BE2C (cell line): Measurements from ENCODE around the gene STS.

Experiments used
- DNase-seq: peaks from one replicate; pipeline ENCODE4 v3.0.0-alpha.2; 2020
- H3K27me3 ChIP-seq: fragments of 250-450 bp; sonication (Bioruptor Pico); 2 replicates; pipeline ENCODE4 v1.5.1; 2020; ENCODE audit warnings: mild to moderate bottlenecking
- H3K36me3 ChIP-seq: fragments of 250-450 bp; sonication (Bioruptor Pico); 2 replicates; pipeline ENCODE4 v1.5.1; 2020; ENCODE audit warnings: mild to moderate bottlenecking
- H3K4me1 ChIP-seq: fragments of 250-450 bp; sonication (Bioruptor Pico); 2 replicates; pipeline ENCODE4 v1.5.1; 2020
- H3K4me3 ChIP-seq: 2 replicates; pipeline ENCODE4 v1.5.1; 2011; ENCODE audit warnings: low read depth, low read length
- H3K9me3 ChIP-seq: fragments of 250-450 bp; sonication (Bioruptor Pico); 2 replicates; pipeline ENCODE4 v1.5.1; 2020
- CTCF ChIP-seq: IDR thresholded peaks from 2 replicates; pipeline ENCODE4 v1.5.1; 2012; ENCODE audit warnings: mild to moderate bottlenecking, low read depth, low read length

The STS gene

GRCh38 chrX:7194606-7195005 is 47.1 kb downstream of the STS start:
- H3K4me1 ChIP-seq, result no peaks in the 10 kb centered on the region
- H3K9me3 ChIP-seq, result no peaks in the 10 kb centered on the region
- no peaks in the 10 kb centered on the region for H3K36me3 ChIP-seq
- no peaks in the 10 kb centered on the region for H3K27me3 ChIP-seq
- no peak for DNase-seq
- H3K4me3 ChIP-seq, result no peak overlapping the region
- no peak for TF ChIP-seq CTCF
